Esophagus squamous epithelium (tissue), 4 donors: ENCODE results near the gene NAV2.

ENCODE experiments used
- POLR2A ChIP-seq, 4 donors: fragments of 450-650 bp; IDR thresholded peaks; one replicate each; pipeline ENCODE4 v1.6.1; 2017; ENCODE audit warnings: antibody characterized with exemption in 4 of 4, mild to moderate bottlenecking in 4 of 4, moderate library complexity in 3 of 4
- TF ChIP-seq, protein P1 (sequence below), 6 experiments: fragments of 450-650 bp in 4 of 6; fragments of 200-600 bp in 2 of 6; sonication (generic) in 2 of 6; IDR thresholded peaks; one replicate each; pipeline ENCODE4 v1.5.1; 2016 to 2019; ENCODE audit warnings: antibody characterized with exemption in 6 of 6, mild to moderate bottlenecking in 4 of 6, moderate library complexity in 4 of 6

DNA sequence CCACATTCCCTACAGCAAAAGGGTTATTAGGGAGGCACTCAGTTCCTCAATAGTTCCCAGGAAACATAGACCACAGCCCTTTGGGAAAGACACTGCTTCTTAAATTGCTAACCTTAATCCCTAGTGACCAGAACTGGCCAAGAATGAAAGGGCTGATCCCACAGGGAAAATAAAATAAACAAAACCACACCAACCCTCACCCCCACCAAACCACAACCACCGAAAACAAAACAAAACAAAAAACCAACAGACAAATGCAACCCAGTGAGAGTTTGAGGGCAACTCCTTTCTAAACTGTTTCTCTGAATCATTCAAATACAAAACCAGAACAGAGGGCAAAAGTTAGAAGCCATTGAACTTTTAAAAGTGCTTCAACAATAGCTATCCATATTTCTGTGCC lies 57.2 kb downstream of the NAV2 start:
- no peak for TF ChIP-seq POLR2A (IDR thresholded peaks at IDR 0.05)
- TF ChIP-seq, protein P1, sequence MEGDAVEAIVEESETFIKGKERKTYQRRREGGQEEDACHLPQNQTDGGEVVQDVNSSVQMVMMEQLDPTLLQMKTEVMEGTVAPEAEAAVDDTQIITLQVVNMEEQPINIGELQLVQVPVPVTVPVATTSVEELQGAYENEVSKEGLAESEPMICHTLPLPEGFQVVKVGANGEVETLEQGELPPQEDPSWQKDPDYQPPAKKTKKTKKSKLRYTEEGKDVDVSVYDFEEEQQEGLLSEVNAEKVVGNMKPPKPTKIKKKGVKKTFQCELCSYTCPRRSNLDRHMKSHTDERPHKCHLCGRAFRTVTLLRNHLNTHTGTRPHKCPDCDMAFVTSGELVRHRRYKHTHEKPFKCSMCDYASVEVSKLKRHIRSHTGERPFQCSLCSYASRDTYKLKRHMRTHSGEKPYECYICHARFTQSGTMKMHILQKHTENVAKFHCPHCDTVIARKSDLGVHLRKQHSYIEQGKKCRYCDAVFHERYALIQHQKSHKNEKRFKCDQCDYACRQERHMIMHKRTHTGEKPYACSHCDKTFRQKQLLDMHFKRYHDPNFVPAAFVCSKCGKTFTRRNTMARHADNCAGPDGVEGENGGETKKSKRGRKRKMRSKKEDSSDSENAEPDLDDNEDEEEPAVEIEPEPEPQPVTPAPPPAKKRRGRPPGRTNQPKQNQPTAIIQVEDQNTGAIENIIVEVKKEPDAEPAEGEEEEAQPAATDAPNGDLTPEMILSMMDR (IDR thresholded peaks at IDR 0.05), result no peak
